Measurements from ENCODE around the gene CPED1.

GRCh38 chr7:121187222-121187621 is 198.7 kb downstream of the CPED1 start:
- TF ChIP-seq, protein P1, sequence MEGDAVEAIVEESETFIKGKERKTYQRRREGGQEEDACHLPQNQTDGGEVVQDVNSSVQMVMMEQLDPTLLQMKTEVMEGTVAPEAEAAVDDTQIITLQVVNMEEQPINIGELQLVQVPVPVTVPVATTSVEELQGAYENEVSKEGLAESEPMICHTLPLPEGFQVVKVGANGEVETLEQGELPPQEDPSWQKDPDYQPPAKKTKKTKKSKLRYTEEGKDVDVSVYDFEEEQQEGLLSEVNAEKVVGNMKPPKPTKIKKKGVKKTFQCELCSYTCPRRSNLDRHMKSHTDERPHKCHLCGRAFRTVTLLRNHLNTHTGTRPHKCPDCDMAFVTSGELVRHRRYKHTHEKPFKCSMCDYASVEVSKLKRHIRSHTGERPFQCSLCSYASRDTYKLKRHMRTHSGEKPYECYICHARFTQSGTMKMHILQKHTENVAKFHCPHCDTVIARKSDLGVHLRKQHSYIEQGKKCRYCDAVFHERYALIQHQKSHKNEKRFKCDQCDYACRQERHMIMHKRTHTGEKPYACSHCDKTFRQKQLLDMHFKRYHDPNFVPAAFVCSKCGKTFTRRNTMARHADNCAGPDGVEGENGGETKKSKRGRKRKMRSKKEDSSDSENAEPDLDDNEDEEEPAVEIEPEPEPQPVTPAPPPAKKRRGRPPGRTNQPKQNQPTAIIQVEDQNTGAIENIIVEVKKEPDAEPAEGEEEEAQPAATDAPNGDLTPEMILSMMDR (IDR thresholded peaks at IDR 0.05; ENCODE audit: low read length) = no peak
- TF ChIP-seq EZH2 (IDR thresholded peaks at IDR 0.05; ENCODE audit: borderline replicate concordance, low read length) = no peak

All from OCI-LY1 (cell line).